Esophagus squamous epithelium (tissue), 5 donors: Measurements from ENCODE around the gene SPTLC1. TPM values are rescaled to one million over a fixed set of nuclear protein-coding genes. Genes with fewer than 3 reads are reported as not detected.
A peak's percentile ranks its signal among the peaks of the same experiment; 100 is the strongest.

Source experiments
- DNase-seq: peaks from one replicate; lab custom pipeline; 2025; lab: John Stamatoyannopoulos, UW
- H3K27ac ChIP-seq, 4 donors: fragments of 200-600 bp; sonication (generic); one replicate each; pipeline ENCODE4 v1.5.1; 2016 to 2019; ENCODE audit warnings: mild to moderate bottlenecking in 1 of 4
- H3K27me3 ChIP-seq, 4 donors: fragments of 200-600 bp; sonication (generic); 1 replicate in 3 of 4; 2 replicates in 1 of 4; pipeline versions ENCODE4 v1.5.1 to v1.6.0; 2017 to 2021; ENCODE audit warnings: antibody characterized with exemption in 1 of 4
- H3K36me3 ChIP-seq, 3 donors: fragments of 200-600 bp; sonication (generic); one replicate each; pipeline ENCODE4 v1.5.1; 2016 to 2019
- H3K4me1 ChIP-seq, 3 donors: fragments of 200-600 bp; sonication (generic); one replicate each; pipeline ENCODE4 v1.5.1; 2017 to 2019
- H3K4me3 ChIP-seq, 4 donors: fragments of 200-600 bp; sonication (generic); 1 replicate in 3 of 4; 2 replicates in 1 of 4; pipeline ENCODE4 v1.5.1; 2016 to 2019; ENCODE audit warnings: mild to moderate bottlenecking in 2 of 4, moderate library complexity in 1 of 4
- H3K9me3 ChIP-seq, 3 donors: fragments of 200-600 bp; sonication (generic); one replicate each; pipeline ENCODE4 v1.5.1; 2016 to 2019
- POLR2A ChIP-seq, 4 donors: fragments of 450-650 bp; IDR thresholded peaks; one replicate each; pipeline ENCODE4 v1.6.1; 2017; ENCODE audit warnings: antibody characterized with exemption in 4 of 4, mild to moderate bottlenecking in 4 of 4, moderate library complexity in 3 of 4
- WGBS, 2 donors: methylation state at CpG; one replicate each; pipeline ENCODE4 v1.1.5; 2018; 5-methylcytosine and 5-hydroxymethylcytosine counted together
- intact Hi-C: fragments of 100-400 bp; cut with DNase I; formaldehyde crosslinking; loops from one replicate; pipeline ENCODE4 v1.15.0; 2022
- total RNA-seq, 4 donors: library from RNA; depleted of rRNA; stranded (reverse); fragments of >200 nt; gene quantifications; one replicate each; pipeline ENCODE4 v1.1.0, GENCODE V29; 2016
- TF ChIP-seq, protein P1 (sequence below), 6 experiments: fragments of 450-650 bp in 4 of 6; fragments of 200-600 bp in 2 of 6; sonication (generic) in 2 of 6; IDR thresholded peaks; one replicate each; pipeline ENCODE4 v1.5.1; 2016 to 2019; ENCODE audit warnings: antibody characterized with exemption in 6 of 6, mild to moderate bottlenecking in 4 of 6, moderate library complexity in 4 of 6
- donor health status: DM: yes; HTN: yes; CAD: no.

Gene SPTLC1
- total RNA-seq, 4 donors from 2014 or later, result 91.4 to 107 (median 96.5) TPM

DNA sequence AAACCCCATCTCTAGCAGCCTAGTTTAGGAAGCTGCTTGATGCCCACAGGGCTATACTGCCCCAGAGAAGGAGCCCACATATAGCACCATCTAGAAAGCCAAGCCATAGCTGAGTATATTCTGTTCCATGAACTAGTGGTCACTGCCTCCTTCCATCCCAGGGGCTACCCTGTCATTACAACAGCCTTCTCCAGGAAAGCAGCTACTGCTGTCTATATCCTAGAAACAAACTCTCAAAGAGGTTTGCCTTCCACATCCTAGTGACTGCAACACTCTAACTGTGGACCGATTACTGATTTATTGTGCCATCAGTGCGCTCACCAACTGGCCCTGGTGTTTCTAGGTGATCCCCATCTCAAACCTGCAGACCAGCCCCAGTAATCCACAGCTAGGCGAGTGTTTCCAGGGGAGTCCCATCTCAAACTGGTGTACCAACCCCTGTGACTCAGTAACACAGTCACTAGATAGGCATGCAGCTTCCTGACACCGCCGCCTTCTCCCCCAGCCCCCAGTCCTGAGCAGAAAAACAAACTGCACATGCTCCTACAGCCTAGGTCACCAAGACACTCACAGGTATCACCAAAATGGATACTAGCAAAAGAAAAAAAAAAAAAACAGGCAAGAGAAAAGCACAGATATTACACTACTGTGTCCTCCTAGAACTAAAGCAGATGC, 14.8 kb downstream of the SPTLC1 start:
- intact Hi-C loops, result no loop called here
- WGBS, 2 donors, result 60 to 70% methylated on average over 4 of the region's 5 CpGs
- peaks cover 0 to 50% (median 9%) of the 10 kb centered on the region in 3 donors for H3K36me3 ChIP-seq
- no peaks in the 10 kb centered on the region for H3K9me3 ChIP-seq
- H3K27me3 ChIP-seq, result no peaks in the 10 kb centered on the region
- no peak overlapping the region for H3K4me3 ChIP-seq
- DNase-seq, result no peak
- peaks cover 0 to 7% (median 0%) of the 10 kb centered on the region in 3 donors for H3K4me1 ChIP-seq
- peak overlapping the region in 2 of 4 donors; percentile 21 to 25 for H3K27ac ChIP-seq
- no peak for TF ChIP-seq POLR2A (IDR thresholded peaks at IDR 0.05)
- TF ChIP-seq, protein P1, sequence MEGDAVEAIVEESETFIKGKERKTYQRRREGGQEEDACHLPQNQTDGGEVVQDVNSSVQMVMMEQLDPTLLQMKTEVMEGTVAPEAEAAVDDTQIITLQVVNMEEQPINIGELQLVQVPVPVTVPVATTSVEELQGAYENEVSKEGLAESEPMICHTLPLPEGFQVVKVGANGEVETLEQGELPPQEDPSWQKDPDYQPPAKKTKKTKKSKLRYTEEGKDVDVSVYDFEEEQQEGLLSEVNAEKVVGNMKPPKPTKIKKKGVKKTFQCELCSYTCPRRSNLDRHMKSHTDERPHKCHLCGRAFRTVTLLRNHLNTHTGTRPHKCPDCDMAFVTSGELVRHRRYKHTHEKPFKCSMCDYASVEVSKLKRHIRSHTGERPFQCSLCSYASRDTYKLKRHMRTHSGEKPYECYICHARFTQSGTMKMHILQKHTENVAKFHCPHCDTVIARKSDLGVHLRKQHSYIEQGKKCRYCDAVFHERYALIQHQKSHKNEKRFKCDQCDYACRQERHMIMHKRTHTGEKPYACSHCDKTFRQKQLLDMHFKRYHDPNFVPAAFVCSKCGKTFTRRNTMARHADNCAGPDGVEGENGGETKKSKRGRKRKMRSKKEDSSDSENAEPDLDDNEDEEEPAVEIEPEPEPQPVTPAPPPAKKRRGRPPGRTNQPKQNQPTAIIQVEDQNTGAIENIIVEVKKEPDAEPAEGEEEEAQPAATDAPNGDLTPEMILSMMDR (IDR thresholded peaks at IDR 0.05), result no peak

DNA sequence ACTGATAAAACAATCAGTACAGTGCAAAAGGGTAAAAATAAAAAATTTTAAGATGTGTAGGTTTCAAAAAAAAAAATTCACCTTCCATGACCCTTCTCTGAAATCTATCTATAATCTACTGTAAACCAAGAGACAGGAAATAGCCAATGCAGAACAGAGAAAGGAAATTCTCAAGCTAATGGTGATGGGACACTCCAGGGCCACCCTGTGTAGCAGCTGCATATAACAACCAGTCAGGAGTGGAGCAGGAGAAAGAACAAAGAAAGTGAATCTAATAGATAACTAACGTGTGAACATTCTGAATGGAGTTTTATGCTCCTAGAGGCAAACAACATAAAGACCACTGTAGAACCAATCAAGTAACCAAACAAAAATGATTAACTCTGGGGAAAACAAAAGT, 16.6 kb downstream of the SPTLC1 start:
- Histone ChIP-seq H3K9me3 (no peaks in the 10 kb centered on the region), H3K4me1 (peaks cover 0 to 7% (median 0%) of the 10 kb centered on the region in 3 donors), H3K36me3 (peaks cover 0 to 33% (median 4%) of the 10 kb centered on the region in 3 donors), H3K27ac (peak overlapping the region in 2 of 4 donors; percentile 2 to 17), H3K27me3 (no peaks in the 10 kb centered on the region), H3K4me3 (peak overlapping the region in 1 of 4 donors; percentile 52)
- no peak for DNase-seq
- TF ChIP-seq, protein P1 (IDR thresholded peaks at IDR 0.05), result no peak
- no peak for TF ChIP-seq POLR2A (IDR thresholded peaks at IDR 0.05)
- 64 to 79% methylated on average over 1 of the region's 1 CpG for WGBS, 2 donors
- intact Hi-C loops, result no loop called here

DNA sequence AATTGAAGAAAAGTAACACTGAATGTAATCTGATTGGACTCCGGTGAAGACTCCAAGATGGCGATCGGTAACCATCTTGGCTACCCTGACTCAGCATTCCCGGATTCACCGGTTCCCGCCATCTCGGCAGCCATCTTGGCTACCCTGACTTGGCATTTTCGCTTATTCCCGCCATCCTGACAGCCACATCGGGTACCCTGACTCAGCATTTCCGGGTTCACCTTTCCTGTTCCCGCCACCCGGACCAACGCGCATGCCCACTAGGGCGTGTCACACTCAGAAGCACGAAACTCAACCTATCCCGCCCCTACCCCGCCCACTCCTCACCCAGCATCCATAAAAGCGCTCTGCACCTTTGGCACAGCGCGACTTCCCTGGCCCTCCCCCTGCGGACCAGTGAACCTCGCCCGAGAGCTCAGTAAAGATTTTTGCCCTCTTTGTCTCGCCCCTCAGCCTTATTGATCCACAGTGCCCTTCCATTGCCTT, 17.2 kb downstream of the SPTLC1 start:
- Histone ChIP-seq H3K4me1 (peaks cover 0 to 7% (median 0%) of the 10 kb centered on the region in 3 donors), H3K36me3 (peaks cover 0 to 27% (median 0%) of the 10 kb centered on the region in 3 donors), H3K27ac (peak overlapping the region; percentile 2 to 58 (median 14)), H3K9me3 (no peaks in the 10 kb centered on the region), H3K4me3 (peak overlapping the region in 3 of 4 donors; percentile 22 to 52 (median 25)), H3K27me3 (no peaks in the 10 kb centered on the region)
- intact Hi-C loops, result no loop called here
- TF ChIP-seq POLR2A (IDR thresholded peaks at IDR 0.05), result no peak
- TF ChIP-seq, protein P1 (IDR thresholded peaks at IDR 0.05), result no peak
- no peak for DNase-seq
- 48 to 56% methylated on average over 18 to 25 of the region's 26 CpGs for WGBS, 2 donors

DNA sequence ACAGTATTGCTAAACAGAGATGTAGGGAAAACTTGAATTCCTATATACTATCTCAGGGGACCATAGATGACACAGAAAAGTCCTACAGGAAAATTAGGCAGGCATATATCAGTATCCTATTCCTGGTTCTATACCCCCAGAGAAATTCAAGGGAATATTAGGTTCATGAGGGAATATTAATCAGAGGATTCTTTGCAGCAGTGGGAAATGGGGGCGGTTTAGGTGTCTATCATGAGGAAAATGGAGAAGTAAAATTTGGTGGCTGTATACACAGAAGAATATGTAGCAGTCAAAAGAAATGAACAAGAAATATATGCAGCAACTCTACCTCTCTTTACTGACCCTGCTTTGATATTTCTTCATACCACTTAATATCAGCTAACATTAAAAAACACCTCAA, 20.0 kb downstream of the SPTLC1 start:
- Histone ChIP-seq H3K9me3 (no peaks in the 10 kb centered on the region), H3K4me3 (no peak overlapping the region), H3K27ac (no peak overlapping the region), H3K27me3 (no peaks in the 10 kb centered on the region), H3K36me3 (peaks cover 0 to 21% (median 0%) of the 10 kb centered on the region in 3 donors), H3K4me1 (peaks cover 0 to 2% (median 0%) of the 10 kb centered on the region in 3 donors)
- TF ChIP-seq, protein P1 (IDR thresholded peaks at IDR 0.05), result no peak
- no peak for TF ChIP-seq POLR2A (IDR thresholded peaks at IDR 0.05)
- DNase-seq, result no peak
- WGBS, 2 donors, result 82 to 91% methylated on average over 1 of the region's 1 CpG
- intact Hi-C loops, result no loop called here

DNA sequence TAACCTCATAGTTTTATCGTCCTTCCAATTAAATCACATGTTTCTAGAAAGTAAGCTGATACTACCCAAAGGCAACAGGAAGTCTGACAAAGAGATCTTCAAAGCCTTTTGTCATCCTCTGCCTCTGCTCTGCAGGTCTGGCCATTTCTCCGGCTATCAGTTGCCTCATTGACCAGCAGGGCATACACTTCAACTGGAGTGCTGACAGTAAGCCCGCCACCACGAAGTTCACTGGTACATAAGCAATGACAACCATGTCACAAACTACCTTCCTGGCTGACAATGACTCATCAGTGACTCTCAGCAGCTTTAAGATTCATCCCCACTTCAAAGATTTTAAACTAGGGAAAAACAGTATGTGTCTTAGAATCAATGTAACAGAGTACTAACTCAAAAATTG, 20.6 kb downstream of the SPTLC1 start:
- 79 to 94% methylated on average over 4 of the region's 4 CpGs for WGBS, 2 donors

More for the DNA sequence above, 20.6 kb downstream of the SPTLC1 start:
- Histone ChIP-seq H3K9me3 (no peaks in the 10 kb centered on the region), H3K4me3 (no peak overlapping the region), H3K27ac (no peak overlapping the region), H3K36me3 (peaks cover 0 to 21% (median 0%) of the 10 kb centered on the region in 3 donors), H3K27me3 (no peaks in the 10 kb centered on the region), H3K4me1 (no peaks in the 10 kb centered on the region)
- TF ChIP-seq, protein P1 (IDR thresholded peaks at IDR 0.05), result no peak
- no peak for TF ChIP-seq POLR2A (IDR thresholded peaks at IDR 0.05)
- DNase-seq, result no peak
- intact Hi-C loops, result no loop called here
